ENCODE measurements around the gene NF2. TPM values are rescaled to one million over a fixed set of nuclear protein-coding genes. Genes with fewer than 3 reads are reported as not detected.

NF2 gene
- total RNA-seq, 2 donors from 2014 or later = 45.7 to 51.4 TPM

DNA sequence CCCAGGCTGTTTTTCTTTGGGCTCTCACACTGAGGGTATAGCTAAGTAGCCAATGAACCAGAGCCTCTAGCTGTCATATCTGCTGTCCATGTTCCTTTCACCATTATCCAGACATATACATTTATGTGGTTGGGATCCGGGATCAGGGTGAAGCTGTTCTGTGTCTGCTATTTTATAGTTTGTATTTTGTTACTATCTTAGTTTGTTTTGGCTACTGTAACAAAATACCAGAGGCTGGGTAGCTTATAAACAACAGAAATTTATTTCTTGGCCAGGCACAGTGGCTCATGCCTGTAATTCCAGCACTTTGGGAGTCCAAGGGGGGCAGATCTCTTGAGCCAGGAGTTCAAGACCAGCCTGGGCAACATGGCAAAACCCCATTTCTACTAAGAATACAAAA is 75.9 kb downstream of the NF2 start:
- TF ChIP-seq, protein P1, sequence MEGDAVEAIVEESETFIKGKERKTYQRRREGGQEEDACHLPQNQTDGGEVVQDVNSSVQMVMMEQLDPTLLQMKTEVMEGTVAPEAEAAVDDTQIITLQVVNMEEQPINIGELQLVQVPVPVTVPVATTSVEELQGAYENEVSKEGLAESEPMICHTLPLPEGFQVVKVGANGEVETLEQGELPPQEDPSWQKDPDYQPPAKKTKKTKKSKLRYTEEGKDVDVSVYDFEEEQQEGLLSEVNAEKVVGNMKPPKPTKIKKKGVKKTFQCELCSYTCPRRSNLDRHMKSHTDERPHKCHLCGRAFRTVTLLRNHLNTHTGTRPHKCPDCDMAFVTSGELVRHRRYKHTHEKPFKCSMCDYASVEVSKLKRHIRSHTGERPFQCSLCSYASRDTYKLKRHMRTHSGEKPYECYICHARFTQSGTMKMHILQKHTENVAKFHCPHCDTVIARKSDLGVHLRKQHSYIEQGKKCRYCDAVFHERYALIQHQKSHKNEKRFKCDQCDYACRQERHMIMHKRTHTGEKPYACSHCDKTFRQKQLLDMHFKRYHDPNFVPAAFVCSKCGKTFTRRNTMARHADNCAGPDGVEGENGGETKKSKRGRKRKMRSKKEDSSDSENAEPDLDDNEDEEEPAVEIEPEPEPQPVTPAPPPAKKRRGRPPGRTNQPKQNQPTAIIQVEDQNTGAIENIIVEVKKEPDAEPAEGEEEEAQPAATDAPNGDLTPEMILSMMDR (conservative IDR thresholded peaks at IDR 0.05) = no peak
- Histone ChIP-seq H3K27ac (ENCODE audit: low read depth, low read length) (no peak overlapping the region), H3K27me3 (ENCODE audit: control insufficient read depth, insufficient read depth, low read length, poor library complexity, severe bottlenecking) (no peaks in the 10 kb centered on the region), H3K4me1 (ENCODE audit: control insufficient read depth, insufficient read depth, low read length) (no peaks in the 10 kb centered on the region), H3K4me3 (ENCODE audit: low read length) (no peak overlapping the region), H3K9ac (ENCODE audit: extremely low read depth, low read length, poor library complexity, severe bottlenecking) (no peak overlapping the region), H3K9me3 (ENCODE audit: control insufficient read depth, low read length) (no peaks in the 10 kb centered on the region), H3K36me3 (ENCODE audit: control insufficient read depth, insufficient read depth, low read length) (peaks cover 84% of the 10 kb centered on the region)
- Mint-ChIP-seq H3K36me3 (ENCODE audit: low read depth) (peaks cover 68% of the 10 kb centered on the region), H3K4me3 (no peak overlapping the region), H3K27ac (no peak overlapping the region), H3K27me3 (ENCODE audit: insufficient read depth) (no peaks in the 10 kb centered on the region), H3K4me1 (no peaks in the 10 kb centered on the region), H3K9me3 (no peaks in the 10 kb centered on the region)
- WGBS, 2 experiments (ENCODE audit: insufficient coverage in 1 of 2, insufficient read length in 1 of 2) = 100% methylated on average over 1 of the region's 1 CpG; no CpG with 5 or more reads in 1 of the 2 experiments
- DNase-seq = no peak

DNA sequence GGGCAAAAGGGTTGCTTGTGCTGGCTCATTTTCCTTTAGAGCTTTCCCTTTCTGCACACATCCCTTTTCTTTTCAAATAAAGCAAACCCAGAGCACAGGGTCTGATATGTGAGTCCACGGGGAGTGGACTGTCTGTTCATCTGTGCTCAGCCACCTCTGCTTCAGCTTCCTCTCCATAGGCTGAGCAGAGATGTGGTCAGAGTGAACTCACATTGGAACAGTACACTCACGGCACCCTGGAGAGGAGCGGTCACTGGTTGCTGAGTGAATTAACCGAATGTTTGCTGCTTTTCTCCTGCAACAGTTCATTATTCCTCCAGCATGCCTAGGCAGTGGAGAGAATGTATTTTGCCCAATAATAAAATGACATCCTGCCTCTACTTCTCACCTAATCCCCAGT is 80.1 kb downstream of the NF2 start:
- H3K27me3 ChIP-seq (ENCODE audit: control insufficient read depth, insufficient read depth, low read length, poor library complexity, severe bottlenecking) = no peaks in the 10 kb centered on the region
- no peaks in the 10 kb centered on the region for H3K9me3 ChIP-seq (ENCODE audit: control insufficient read depth, low read length)
- Mint-ChIP-seq H3K4me1 (peaks cover 2% of the 10 kb centered on the region), H3K9me3 (no peaks in the 10 kb centered on the region), H3K27me3 (ENCODE audit: insufficient read depth) (no peaks in the 10 kb centered on the region), H3K4me3 (no peak overlapping the region), H3K27ac (no peak overlapping the region), H3K36me3 (ENCODE audit: low read depth) (peaks cover 47% of the 10 kb centered on the region)
- H3K4me1 ChIP-seq (ENCODE audit: control insufficient read depth, insufficient read depth, low read length) = no peaks in the 10 kb centered on the region
- DNase-seq = no peak
- H3K27ac ChIP-seq (ENCODE audit: low read depth, low read length) = no peak overlapping the region
- H3K36me3 ChIP-seq (ENCODE audit: control insufficient read depth, insufficient read depth, low read length) = peaks cover 72% of the 10 kb centered on the region
- no peak overlapping the region for H3K9ac ChIP-seq (ENCODE audit: extremely low read depth, low read length, poor library complexity, severe bottlenecking)
- H3K4me3 ChIP-seq (ENCODE audit: low read length) = no peak overlapping the region
- WGBS, 2 experiments (ENCODE audit: insufficient coverage in 1 of 2, insufficient read length in 1 of 2) = 91 to 100% methylated on average over 4 of the region's 4 CpGs
- TF ChIP-seq, protein P1 (conservative IDR thresholded peaks at IDR 0.05) = no peak

DNA sequence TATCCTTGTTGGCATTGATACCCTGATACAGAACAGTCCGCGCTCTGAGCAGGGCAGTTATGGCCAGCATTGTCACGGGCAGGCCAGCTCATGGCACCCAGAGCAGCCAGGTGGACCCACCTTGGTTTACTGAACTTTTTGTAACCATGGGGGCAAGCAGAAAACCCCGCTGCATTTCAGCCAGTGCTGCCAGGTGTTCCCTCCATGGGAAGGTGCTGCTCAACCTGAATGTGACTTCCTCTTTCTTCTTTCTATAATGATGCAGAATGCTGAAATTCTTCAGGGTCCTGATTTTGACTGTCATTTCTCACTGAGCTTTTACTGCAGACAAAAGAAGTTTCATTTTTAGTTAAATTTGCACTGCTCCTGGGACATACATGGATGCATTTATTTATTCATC is 80.8 kb downstream of the NF2 start:
- Histone ChIP-seq H3K9ac (ENCODE audit: extremely low read depth, low read length, poor library complexity, severe bottlenecking) (no peak overlapping the region), H3K27ac (ENCODE audit: low read depth, low read length) (no peak overlapping the region), H3K9me3 (ENCODE audit: control insufficient read depth, low read length) (no peaks in the 10 kb centered on the region), H3K4me1 (ENCODE audit: control insufficient read depth, insufficient read depth, low read length) (no peaks in the 10 kb centered on the region), H3K36me3 (ENCODE audit: control insufficient read depth, insufficient read depth, low read length) (peaks cover 64% of the 10 kb centered on the region), H3K4me3 (ENCODE audit: low read length) (no peak overlapping the region), H3K27me3 (ENCODE audit: control insufficient read depth, insufficient read depth, low read length, poor library complexity, severe bottlenecking) (no peaks in the 10 kb centered on the region)
- no peak for DNase-seq
- Mint-ChIP-seq H3K4me1 (peaks cover 4% of the 10 kb centered on the region), H3K9me3 (no peaks in the 10 kb centered on the region), H3K36me3 (ENCODE audit: low read depth) (peaks cover 41% of the 10 kb centered on the region), H3K4me3 (no peak overlapping the region), H3K27ac (no peak overlapping the region), H3K27me3 (ENCODE audit: insufficient read depth) (no peaks in the 10 kb centered on the region)
- TF ChIP-seq, protein P1 (conservative IDR thresholded peaks at IDR 0.05) = no peak
- WGBS, 2 experiments (ENCODE audit: insufficient coverage in 1 of 2, insufficient read length in 1 of 2) = 92 to 95% methylated on average over 4 of the region's 4 CpGs
